Duodenal mucosa (tissue), 2 donors: ENCODE data around the gene SERPINB8.

Experiments
- H3K27ac ChIP-seq: one replicate; pipeline ENCODE4 v1.7.0; 2013; ENCODE audit warnings: low read depth, low read length
- H3K27me3 ChIP-seq, 2 donors: one replicate each; pipeline ENCODE4 v1.7.0; 2013; ENCODE audit warnings: low read length in 2 of 2, control low read depth in 1 of 2; ENCODE audit not compliant: insufficient read depth in 2 of 2, control insufficient read depth in 1 of 2
- H3K36me3 ChIP-seq, 2 donors: one replicate each; pipeline ENCODE4 v1.7.0; 2013; ENCODE audit warnings: low read length in 2 of 2, control low read depth in 1 of 2; ENCODE audit not compliant: insufficient read depth in 2 of 2, control insufficient read depth in 1 of 2
- H3K4me1 ChIP-seq, 2 donors: one replicate each; pipeline ENCODE4 v1.7.0; 2013; ENCODE audit warnings: low read length in 2 of 2, control low read depth in 1 of 2; ENCODE audit not compliant: insufficient read depth in 2 of 2, control insufficient read depth in 1 of 2
- H3K4me3 ChIP-seq, 2 donors: one replicate each; pipeline ENCODE4 v1.7.0; 2013; ENCODE audit warnings: low read length in 2 of 2, low read depth in 1 of 2
- H3K9ac ChIP-seq, 2 donors: one replicate each; pipeline ENCODE4 v1.7.0; 2013; ENCODE audit warnings: low read length in 2 of 2, low read depth in 1 of 2
- H3K9me3 ChIP-seq, 2 donors: one replicate each; pipeline ENCODE4 v1.7.0; 2013; ENCODE audit warnings: low read length in 2 of 2, control low read depth in 1 of 2; ENCODE audit not compliant: control insufficient read depth in 1 of 2

The SERPINB8 gene

GRCh38 chr18:64032312-64032711 is 62.4 kb downstream of the SERPINB8 start:
- no peaks in the 10 kb centered on the region for H3K9me3 ChIP-seq
- no peaks in the 10 kb centered on the region for H3K27me3 ChIP-seq
- no peak overlapping the region for H3K9ac ChIP-seq
- no peak overlapping the region for H3K4me3 ChIP-seq
- H3K4me1 ChIP-seq = no peaks in the 10 kb centered on the region
- H3K36me3 ChIP-seq = no peaks in the 10 kb centered on the region
- H3K27ac ChIP-seq = no peak overlapping the region

- no peaks in the 10 kb centered on the region for H3K4me1 ChIP-seq
- H3K9ac ChIP-seq = no peak overlapping the region
- H3K36me3 ChIP-seq = no peaks in the 10 kb centered on the region
- H3K9me3 ChIP-seq = no peaks in the 10 kb centered on the region
- no peak overlapping the region for H3K27ac ChIP-seq
- no peak overlapping the region for H3K4me3 ChIP-seq
- H3K27me3 ChIP-seq = no peaks in the 10 kb centered on the region
Observed at GRCh38 chr18:64037812-64038414, 68.0 kb downstream of the SERPINB8 start.
